HepG2 (cell line): ENCODE results near the gene ATRAID. TPM values are rescaled to one million over a fixed set of nuclear protein-coding genes. Genes with fewer than 3 reads are reported as not detected.
A peak's percentile ranks its signal among the peaks of the same experiment; 100 is the strongest.

Source experiments
- CEBPG ChIP-seq: IDR thresholded peaks from 2 replicates; pipeline ENCODE4 v1.6.1; 2016
- POLR2AphosphoS2 ChIP-seq: IDR thresholded peaks from 2 replicates; pipeline ENCODE4 v1.6.1; 2011; ENCODE audit warnings: low read depth, low read length, improper control_type of control experiment
- ZNF432 ChIP-seq: sonication (generic); formaldehyde crosslinking; IDR thresholded peaks from 2 replicates; pipeline ENCODE4 v1.5.0; 2020; ENCODE audit warnings: missing genetic modification reagents, mild to moderate bottlenecking, borderline replicate concordance
- ZNF7 ChIP-seq: IDR thresholded peaks from 2 replicates; pipeline ENCODE4 v1.6.1; 2016; ENCODE audit warnings: missing biosample characterization, missing genetic modification reagents
- ZNF792 ChIP-seq: IDR thresholded peaks from 2 replicates; pipeline ENCODE4 v1.6.1; 2016
- polyA plus RNA-seq, 8 experiments: library from polyadenylated mRNA; depleted of rRNA in 3 of 8; stranded (reverse) in 7 of 8; unstranded in 1 of 8; fragments of >200 nt; fragmentation: Illumina TruSeq in 4 of 8; extraction: Trizol in 4 of 8; gene quantifications; 2 replicates each; pipeline versions ENCODE4 v1.2.1 to v1.2.3, GENCODE V29; 2011 to 2016; ENCODE audit warnings: low read depth in 4 of 8, missing spikeins in 1 of 8, mixed read lengths in 1 of 8; ENCODE audit not compliant: insufficient read depth in 1 of 8
- total RNA-seq, 5 experiments: library from RNA; depleted of rRNA; stranded (reverse); fragments of >200 nt; fragmentation: Illumina TruSeq; extraction: Trizol; gene quantifications; 2 replicates each; pipeline ENCODE4 v1.2.3, GENCODE V29; 2016; ENCODE audit warnings: low read depth in 1 of 5
- TF ChIP-seq, protein P1 (sequence below), 2 experiments: fragments of 450-650 bp in 1 of 2; sonication (generic) in 1 of 2; formaldehyde crosslinking in 1 of 2; IDR thresholded peaks; 2 replicates each; pipeline versions ENCODE4 v1.6.1 to v1.8.0; 2016 to 2022; ENCODE audit warnings: antibody characterized with exemption in 1 of 2, mild to moderate bottlenecking in 1 of 2, missing genetic modification reagents in 1 of 2
- TF ChIP-seq, protein P2 (sequence below): sonication (generic); formaldehyde crosslinking; IDR thresholded peaks from 2 replicates; pipeline ENCODE4 v1.4.0; 2020; ENCODE audit warnings: missing genetic modification reagents
- TF ChIP-seq, protein P3 (sequence below): sonication (generic); formaldehyde crosslinking; IDR thresholded peaks from 2 replicates; pipeline ENCODE4 v1.9.0; 2021; ENCODE audit warnings: missing genetic modification reagents, mild to moderate bottlenecking, borderline replicate concordance
- TF ChIP-seq, protein P4 (sequence below): sonication (generic); formaldehyde crosslinking; IDR thresholded peaks from 2 replicates; pipeline ENCODE4 v1.4.0; 2020; ENCODE audit warnings: missing genetic modification reagents
- TF ChIP-seq, protein P5 (sequence below): IDR thresholded peaks from 2 replicates; pipeline ENCODE4 v1.4.0; 2020; ENCODE audit warnings: mild to moderate bottlenecking, missing genetic modification reagents

ATRAID gene
- total and polyA plus RNA-seq, 2 of the 13 experiments (the other 11 are each of a cell fraction or from before 2014, with no cell fraction given), result 207 to 382 TPM

DNA sequence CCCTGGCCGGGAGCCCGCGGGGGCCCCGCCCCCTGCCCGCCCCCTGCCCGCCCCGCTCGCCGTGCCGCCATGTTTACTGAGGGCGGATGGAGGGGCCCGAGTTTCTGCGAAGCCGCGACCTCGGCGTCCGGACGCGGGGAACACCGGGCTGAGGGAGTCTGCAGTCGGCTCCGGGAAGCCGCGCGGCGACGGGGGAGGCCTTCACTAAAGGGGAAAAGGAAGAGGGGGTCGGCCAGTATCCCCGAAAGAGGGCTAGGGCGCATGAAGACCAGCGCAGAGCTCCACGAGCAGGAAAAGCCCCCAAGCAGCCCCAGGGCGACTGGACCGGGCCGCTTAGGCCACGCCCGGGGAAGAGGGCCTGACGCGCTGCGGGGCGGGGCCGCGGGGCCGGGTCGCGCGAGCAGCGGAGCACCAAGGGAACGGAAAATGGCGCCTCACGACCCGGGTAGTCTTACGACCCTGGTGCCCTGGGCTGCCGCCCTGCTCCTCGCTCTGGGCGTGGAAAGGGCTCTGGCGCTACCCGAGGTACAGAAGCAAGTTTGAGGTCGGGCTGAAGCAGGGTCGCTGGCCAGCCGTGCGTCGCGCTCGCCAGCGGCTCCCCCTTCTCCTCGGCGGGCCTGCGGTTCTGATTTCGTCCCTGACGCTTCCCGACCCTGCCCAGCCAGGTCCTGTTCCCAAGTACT lies at the start of gene ATRAID, which contains the start of gene SLC5A6 (continued):
- TF ChIP-seq, protein P1, sequence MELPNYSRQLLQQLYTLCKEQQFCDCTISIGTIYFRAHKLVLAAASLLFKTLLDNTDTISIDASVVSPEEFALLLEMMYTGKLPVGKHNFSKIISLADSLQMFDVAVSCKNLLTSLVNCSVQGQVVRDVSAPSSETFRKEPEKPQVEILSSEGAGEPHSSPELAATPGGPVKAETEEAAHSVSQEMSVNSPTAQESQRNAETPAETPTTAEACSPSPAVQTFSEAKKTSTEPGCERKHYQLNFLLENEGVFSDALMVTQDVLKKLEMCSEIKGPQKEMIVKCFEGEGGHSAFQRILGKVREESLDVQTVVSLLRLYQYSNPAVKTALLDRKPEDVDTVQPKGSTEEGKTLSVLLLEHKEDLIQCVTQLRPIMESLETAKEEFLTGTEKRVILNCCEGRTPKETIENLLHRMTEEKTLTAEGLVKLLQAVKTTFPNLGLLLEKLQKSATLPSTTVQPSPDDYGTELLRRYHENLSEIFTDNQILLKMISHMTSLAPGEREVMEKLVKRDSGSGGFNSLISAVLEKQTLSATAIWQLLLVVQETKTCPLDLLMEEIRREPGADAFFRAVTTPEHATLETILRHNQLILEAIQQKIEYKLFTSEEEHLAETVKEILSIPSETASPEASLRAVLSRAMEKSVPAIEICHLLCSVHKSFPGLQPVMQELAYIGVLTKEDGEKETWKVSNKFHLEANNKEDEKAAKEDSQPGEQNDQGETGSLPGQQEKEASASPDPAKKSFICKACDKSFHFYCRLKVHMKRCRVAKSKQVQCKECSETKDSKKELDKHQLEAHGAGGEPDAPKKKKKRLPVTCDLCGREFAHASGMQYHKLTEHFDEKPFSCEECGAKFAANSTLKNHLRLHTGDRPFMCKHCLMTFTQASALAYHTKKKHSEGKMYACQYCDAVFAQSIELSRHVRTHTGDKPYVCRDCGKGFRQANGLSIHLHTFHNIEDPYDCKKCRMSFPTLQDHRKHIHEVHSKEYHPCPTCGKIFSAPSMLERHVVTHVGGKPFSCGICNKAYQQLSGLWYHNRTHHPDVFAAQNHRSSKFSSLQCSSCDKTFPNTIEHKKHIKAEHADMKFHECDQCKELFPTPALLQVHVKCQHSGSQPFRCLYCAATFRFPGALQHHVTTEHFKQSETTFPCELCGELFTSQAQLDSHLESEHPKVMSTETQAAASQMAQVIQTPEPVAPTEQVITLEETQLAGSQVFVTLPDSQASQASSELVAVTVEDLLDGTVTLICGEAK (IDR thresholded peaks at IDR 0.05), result no peak
- TF ChIP-seq, protein P1 (CRISPR knock-in tag; IDR thresholded peaks at IDR 0.05), result peak; percentile 72
- TF ChIP-seq, protein P2, sequence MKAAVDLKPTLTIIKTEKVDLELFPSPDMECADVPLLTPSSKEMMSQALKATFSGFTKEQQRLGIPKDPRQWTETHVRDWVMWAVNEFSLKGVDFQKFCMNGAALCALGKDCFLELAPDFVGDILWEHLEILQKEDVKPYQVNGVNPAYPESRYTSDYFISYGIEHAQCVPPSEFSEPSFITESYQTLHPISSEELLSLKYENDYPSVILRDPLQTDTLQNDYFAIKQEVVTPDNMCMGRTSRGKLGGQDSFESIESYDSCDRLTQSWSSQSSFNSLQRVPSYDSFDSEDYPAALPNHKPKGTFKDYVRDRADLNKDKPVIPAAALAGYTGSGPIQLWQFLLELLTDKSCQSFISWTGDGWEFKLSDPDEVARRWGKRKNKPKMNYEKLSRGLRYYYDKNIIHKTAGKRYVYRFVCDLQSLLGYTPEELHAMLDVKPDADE, result no peak
- TF ChIP-seq POLR2AphosphoS2 (no peak), ZNF792 (no peak; the same call in 1 of the 2 replicates), ZNF432 (CRISPR knock-in tag) (no peak), CEBPG (CRISPR knock-in tag) (no peak), ZNF7 (CRISPR knock-in tag) (no peak)
- TF ChIP-seq, protein P3, sequence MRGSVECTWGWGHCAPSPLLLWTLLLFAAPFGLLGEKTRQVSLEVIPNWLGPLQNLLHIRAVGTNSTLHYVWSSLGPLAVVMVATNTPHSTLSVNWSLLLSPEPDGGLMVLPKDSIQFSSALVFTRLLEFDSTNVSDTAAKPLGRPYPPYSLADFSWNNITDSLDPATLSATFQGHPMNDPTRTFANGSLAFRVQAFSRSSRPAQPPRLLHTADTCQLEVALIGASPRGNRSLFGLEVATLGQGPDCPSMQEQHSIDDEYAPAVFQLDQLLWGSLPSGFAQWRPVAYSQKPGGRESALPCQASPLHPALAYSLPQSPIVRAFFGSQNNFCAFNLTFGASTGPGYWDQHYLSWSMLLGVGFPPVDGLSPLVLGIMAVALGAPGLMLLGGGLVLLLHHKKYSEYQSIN, result no peak; the same call in 1 of the 2 replicates
- TF ChIP-seq, protein P4, sequence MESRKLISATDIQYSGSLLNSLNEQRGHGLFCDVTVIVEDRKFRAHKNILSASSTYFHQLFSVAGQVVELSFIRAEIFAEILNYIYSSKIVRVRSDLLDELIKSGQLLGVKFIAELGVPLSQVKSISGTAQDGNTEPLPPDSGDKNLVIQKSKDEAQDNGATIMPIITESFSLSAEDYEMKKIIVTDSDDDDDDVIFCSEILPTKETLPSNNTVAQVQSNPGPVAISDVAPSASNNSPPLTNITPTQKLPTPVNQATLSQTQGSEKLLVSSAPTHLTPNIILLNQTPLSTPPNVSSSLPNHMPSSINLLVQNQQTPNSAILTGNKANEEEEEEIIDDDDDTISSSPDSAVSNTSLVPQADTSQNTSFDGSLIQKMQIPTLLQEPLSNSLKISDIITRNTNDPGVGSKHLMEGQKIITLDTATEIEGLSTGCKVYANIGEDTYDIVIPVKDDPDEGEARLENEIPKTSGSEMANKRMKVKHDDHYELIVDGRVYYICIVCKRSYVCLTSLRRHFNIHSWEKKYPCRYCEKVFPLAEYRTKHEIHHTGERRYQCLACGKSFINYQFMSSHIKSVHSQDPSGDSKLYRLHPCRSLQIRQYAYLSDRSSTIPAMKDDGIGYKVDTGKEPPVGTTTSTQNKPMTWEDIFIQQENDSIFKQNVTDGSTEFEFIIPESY (CRISPR knock-in tag), result peak; percentile 28; the same call in 1 of the 2 replicates
- TF ChIP-seq, protein P5, sequence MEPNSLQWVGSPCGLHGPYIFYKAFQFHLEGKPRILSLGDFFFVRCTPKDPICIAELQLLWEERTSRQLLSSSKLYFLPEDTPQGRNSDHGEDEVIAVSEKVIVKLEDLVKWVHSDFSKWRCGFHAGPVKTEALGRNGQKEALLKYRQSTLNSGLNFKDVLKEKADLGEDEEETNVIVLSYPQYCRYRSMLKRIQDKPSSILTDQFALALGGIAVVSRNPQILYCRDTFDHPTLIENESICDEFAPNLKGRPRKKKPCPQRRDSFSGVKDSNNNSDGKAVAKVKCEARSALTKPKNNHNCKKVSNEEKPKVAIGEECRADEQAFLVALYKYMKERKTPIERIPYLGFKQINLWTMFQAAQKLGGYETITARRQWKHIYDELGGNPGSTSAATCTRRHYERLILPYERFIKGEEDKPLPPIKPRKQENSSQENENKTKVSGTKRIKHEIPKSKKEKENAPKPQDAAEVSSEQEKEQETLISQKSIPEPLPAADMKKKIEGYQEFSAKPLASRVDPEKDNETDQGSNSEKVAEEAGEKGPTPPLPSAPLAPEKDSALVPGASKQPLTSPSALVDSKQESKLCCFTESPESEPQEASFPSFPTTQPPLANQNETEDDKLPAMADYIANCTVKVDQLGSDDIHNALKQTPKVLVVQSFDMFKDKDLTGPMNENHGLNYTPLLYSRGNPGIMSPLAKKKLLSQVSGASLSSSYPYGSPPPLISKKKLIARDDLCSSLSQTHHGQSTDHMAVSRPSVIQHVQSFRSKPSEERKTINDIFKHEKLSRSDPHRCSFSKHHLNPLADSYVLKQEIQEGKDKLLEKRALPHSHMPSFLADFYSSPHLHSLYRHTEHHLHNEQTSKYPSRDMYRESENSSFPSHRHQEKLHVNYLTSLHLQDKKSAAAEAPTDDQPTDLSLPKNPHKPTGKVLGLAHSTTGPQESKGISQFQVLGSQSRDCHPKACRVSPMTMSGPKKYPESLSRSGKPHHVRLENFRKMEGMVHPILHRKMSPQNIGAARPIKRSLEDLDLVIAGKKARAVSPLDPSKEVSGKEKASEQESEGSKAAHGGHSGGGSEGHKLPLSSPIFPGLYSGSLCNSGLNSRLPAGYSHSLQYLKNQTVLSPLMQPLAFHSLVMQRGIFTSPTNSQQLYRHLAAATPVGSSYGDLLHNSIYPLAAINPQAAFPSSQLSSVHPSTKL, result 0 out of 2 replicates have a peak, but pooled peaks have one; percentile 52
